PFSK-1 (cell line): Measurements from ENCODE around the gene SLC4A7.

Source experiments
- FOXP2 ChIP-seq: optimal IDR thresholded peaks from 2 replicates; pipeline ENCODE3; 2011; ENCODE audit warnings: borderline replicate concordance, control low read depth, inconsistent platforms; ENCODE audit not compliant: insufficient read depth; ENCODE audit errors: extremely low read length, extremely low read depth
- POLR2AphosphoS5 ChIP-seq: IDR thresholded peaks from 2 replicates; pipeline ENCODE4 v1.6.1; 2012; ENCODE audit warnings: low read depth, mild to moderate bottlenecking, control low read depth, low read length, moderate library complexity
- SIN3A ChIP-seq: IDR thresholded peaks from 2 replicates; pipeline ENCODE4 v1.6.1; 2012; ENCODE audit warnings: mild to moderate bottlenecking, low read length, moderate library complexity, borderline replicate concordance; ENCODE audit not compliant: insufficient read depth
- TAF1 ChIP-seq: IDR thresholded peaks from 2 replicates; pipeline ENCODE4 v1.6.1; 2012; ENCODE audit warnings: low read length, control low read depth, borderline replicate concordance; ENCODE audit not compliant: insufficient read depth
- TF ChIP-seq, protein P1 (sequence below), 2 experiments: IDR thresholded peaks; 2 replicates each; pipeline versions ENCODE4 v1.6.1 to v1.8.0; 2011 to 2012; ENCODE audit warnings: low read depth in 2 of 2, low read length in 2 of 2, control low read depth in 1 of 2, inconsistent platforms in 1 of 2, mild to moderate bottlenecking in 1 of 2, moderate library complexity in 1 of 2; ENCODE audit not compliant: insufficient read depth in 1 of 2

The SLC4A7 gene

DNA sequence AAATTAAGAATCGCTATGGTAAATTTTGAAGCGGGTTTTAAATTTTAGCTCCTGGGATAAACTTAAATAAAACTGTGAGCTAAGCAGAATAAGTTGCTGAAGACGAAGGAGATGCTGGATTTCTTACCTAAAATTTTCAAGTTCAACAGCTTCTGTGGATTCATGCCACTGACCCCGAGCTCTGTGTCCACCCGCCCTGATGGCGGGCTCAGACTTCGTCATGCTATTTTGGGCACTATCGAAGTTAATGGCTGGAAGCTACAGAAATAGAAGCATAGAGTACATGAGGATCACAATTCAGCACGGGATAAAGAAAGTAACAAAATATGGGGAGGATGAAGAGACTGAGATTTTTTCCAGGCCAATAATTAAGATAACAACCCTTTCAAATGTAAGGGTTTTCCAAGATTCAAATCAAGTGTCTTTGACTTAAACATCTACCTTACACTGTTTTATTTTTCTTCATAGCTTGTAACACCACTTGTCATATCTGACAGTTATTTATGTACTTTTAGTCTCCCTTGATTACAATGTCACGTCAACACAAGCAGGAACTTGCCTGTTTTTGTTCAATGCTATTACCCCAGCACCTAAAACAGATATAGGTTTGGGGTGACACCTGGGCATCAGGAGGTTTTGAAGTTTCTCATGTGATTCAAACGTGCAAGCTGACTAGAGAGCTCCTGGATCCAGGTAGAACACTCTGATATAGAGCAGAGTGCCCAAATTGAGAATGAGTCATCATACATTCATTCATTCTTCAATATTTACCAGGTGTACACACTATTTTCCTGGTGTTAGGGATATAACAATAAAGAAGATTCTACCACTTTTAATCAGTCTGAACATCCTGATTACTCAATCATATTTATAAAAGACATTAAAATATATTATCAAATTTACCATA, 138.0 kb downstream of the SLC4A7 start:
- TF ChIP-seq, protein P1, sequence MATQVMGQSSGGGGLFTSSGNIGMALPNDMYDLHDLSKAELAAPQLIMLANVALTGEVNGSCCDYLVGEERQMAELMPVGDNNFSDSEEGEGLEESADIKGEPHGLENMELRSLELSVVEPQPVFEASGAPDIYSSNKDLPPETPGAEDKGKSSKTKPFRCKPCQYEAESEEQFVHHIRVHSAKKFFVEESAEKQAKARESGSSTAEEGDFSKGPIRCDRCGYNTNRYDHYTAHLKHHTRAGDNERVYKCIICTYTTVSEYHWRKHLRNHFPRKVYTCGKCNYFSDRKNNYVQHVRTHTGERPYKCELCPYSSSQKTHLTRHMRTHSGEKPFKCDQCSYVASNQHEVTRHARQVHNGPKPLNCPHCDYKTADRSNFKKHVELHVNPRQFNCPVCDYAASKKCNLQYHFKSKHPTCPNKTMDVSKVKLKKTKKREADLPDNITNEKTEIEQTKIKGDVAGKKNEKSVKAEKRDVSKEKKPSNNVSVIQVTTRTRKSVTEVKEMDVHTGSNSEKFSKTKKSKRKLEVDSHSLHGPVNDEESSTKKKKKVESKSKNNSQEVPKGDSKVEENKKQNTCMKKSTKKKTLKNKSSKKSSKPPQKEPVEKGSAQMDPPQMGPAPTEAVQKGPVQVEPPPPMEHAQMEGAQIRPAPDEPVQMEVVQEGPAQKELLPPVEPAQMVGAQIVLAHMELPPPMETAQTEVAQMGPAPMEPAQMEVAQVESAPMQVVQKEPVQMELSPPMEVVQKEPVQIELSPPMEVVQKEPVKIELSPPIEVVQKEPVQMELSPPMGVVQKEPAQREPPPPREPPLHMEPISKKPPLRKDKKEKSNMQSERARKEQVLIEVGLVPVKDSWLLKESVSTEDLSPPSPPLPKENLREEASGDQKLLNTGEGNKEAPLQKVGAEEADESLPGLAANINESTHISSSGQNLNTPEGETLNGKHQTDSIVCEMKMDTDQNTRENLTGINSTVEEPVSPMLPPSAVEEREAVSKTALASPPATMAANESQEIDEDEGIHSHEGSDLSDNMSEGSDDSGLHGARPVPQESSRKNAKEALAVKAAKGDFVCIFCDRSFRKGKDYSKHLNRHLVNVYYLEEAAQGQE (IDR thresholded peaks at IDR 0.05; ENCODE audit: insufficient read depth in 1 of 2, low read depth in 2 of 2, low read length in 2 of 2) = no peak
- TF ChIP-seq FOXP2 (no peak), TAF1 (no peak), POLR2AphosphoS5 (no peak), SIN3A (no peak)

DNA sequence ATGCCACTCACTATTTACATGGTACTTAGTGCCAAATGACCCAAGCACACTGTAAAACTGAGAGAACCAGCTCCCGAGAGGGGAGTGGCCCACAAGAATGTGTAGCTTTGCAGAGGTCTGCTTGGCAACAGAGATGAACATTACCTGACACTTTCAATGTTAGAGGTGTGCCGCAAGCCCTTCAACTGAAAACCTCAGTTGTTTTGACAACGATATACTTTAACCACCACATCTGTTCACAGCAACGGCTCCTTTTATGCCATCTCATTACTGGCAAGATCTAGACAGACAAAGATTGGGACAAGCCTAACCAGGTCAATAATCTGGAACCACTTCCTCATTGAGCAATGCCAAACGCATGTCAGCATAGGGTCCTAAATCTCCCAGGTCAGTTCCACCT, 138.7 kb downstream of the SLC4A7 start:
- TF ChIP-seq SIN3A = no peak
- TF ChIP-seq, protein P1 (IDR thresholded peaks at IDR 0.05; ENCODE audit: insufficient read depth in 1 of 2, low read depth in 2 of 2, low read length in 2 of 2) = no peak
- TF ChIP-seq FOXP2 = no peak
- TF ChIP-seq POLR2AphosphoS5 = no peak
- no peak for TF ChIP-seq TAF1

DNA sequence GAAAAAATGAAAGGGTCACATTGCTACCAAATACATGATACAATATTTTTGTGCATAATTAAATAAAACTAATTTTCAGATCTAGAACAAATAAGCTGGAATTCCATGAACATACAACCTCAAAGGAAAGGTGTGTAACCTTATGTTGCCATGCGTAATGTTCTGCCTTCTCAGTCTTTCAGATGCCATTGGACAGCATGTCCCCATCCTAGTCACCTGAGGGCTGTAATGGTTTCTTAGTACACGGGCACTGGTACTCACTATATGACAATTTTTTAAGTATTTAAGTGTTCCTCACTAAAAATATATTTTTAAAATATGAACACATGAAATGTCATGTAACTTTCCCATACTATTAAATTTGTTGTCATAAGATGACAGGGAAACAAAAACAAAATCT, 139.1 kb downstream of the SLC4A7 start:
- no peak for TF ChIP-seq POLR2AphosphoS5
- TF ChIP-seq, protein P1 (IDR thresholded peaks at IDR 0.05; ENCODE audit: insufficient read depth in 1 of 2, low read depth in 2 of 2, low read length in 2 of 2) = no peak
- no peak for TF ChIP-seq TAF1
- TF ChIP-seq SIN3A = no peak
- no peak for TF ChIP-seq FOXP2

DNA sequence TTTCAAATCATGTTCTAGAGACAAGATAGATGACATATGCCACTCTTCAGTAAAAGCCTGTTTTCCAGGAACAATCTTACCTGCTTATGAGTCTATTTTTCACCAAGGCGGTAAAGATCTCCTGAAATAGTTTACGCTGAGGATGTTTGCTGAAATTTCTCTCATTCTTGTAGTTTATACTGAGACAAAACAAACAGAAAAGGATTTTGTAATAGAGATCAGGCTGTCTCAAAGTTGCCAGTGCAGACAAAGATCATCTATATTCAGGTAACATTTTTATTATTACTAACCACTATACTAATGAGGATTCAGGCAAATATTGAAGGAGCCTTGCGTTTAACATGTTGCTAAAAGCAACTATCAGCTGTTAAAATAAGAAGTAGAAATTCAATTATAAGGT, 140.0 kb downstream of the SLC4A7 start:
- TF ChIP-seq FOXP2 (no peak), SIN3A (no peak), TAF1 (no peak), POLR2AphosphoS5 (no peak)
- TF ChIP-seq, protein P1 (IDR thresholded peaks at IDR 0.05; ENCODE audit: insufficient read depth in 1 of 2, low read depth in 2 of 2, low read length in 2 of 2) = no peak
